ENCODE results near the gene PRKACA.
A peak's percentile ranks its signal among the peaks of the same experiment; 100 is the strongest.
"Not testable (repeated sequence)": the region's sequence is repeated elsewhere in the genome, so short reads cannot be mapped to it uniquely, and the experiment has no call there.

The PRKACA gene

GRCh38 chr19:14147797-14148605 lies 30.4 kb upstream of the PRKACA start:
- DNase-seq = no peak

GRCh38 chr19:14146789-14147216 lies 29.2 kb upstream of the PRKACA start:
- DNase-seq = no peak

DNA sequence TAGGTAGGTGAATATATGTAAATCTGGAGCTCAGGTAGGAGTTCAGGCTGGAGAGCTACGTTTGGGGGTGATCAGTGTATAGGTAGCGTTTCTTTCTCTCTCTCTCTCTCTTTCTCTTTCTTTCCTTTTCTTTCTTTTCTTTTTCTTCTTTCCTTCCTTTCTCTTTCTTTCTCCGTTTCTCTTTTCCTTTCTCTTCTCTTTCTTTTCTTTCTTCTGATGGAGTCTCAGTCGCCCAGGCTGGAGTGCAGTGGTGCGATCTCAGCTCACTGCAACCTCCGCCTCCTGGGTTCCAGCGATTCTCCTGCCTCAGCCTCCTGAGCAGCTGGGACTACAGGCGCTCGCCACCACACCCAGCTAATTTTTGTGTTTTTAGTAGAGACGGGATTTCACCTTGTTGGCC lies 28.6 kb upstream of the PRKACA start:
- not testable (repeated sequence) for DNase-seq

DNA sequence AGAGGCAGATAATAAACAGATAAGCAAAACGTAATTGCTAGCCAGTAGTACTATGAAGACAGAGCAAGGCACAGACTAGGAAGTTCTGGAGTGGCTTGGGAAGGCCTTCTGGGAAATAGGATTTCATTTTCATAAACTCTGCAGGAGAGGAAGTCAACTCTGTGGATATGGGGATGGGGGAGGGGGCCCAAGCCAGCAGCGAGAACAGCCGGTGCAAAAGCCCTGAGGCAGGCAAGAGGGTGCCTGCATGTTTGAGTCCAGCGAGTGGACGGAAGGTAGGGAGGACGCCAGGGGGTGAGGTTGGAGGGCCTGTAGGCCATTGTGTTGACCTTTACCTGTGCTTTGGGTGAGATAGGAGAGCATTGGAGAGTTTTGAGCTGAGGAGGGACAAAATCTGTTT lies 27.8 kb upstream of the PRKACA start:
- DNase-seq = no peak

- no peak for DNase-seq
These were observed 25.0 kb upstream of the PRKACA start for GRCh38 chr19:14142262-14143190.

- no peak for DNase-seq
These were observed 23.5 kb upstream of the PRKACA start for GRCh38 chr19:14141041-14141440.

DNA sequence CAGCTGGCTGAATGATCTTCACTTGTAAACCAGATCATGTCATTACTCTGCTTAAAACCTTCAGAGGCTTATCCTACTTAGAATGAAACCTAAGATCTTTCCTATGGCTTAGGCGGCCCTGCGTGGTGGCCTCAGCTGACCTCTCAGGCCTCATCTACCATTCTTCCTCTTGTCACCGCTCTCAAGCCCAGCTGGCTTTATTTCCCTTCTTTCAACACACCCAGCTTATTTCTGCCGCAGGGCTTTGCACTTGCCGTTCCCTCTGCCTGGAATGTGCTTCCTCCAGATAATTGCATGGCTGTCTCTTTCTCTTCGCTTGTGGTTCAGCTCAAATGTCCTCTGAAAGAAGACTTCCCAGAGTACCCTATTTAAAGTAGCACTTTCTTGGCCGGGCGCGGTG lies 22.4 kb upstream of the PRKACA start:
- DNase-seq = no peak

- no peak for DNase-seq
These were observed 21.2 kb upstream of the PRKACA start for GRCh38 chr19:14138576-14139265.

- peak; percentile 100 for DNase-seq
These were observed 19.1 kb upstream of the PRKACA start, which contains the start of gene ASF1B for GRCh38 chr19:14136509-14137281. Gene ASF1B, minus strand, starts transcription at chr19:14136589. Its CDS starts 133 bp downstream, at chr19:14136456.

DNA sequence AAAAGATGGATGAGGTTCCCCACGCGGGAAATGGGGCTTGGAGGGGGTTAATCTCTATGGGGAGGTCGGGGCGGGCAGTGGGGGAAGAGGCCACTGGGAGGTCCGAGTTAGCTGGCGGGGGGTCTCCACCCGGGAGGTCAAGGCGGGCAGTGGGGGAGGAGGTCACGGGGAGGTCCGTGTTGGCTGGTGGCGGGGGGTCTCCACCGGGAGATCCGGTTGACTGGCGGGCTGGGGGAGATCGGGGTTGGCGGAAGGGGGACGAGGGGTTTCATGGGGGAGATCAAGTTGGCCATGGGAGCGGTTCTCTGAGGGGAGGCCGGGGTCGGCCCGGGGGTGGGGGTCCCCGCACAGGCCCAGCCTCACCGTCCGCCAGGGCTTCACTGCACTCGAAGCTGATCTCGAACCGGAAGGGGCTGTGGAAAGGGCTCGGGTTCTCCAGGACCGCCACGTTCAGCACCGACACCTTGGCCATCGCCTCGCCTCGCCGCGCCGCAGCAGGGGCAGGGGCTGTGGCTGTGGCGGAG lies 18.5 kb upstream of the PRKACA start:
- no peak for DNase-seq

- no peak for DNase-seq
These were observed 17.8 kb upstream of the PRKACA start for GRCh38 chr19:14135355-14135754.

DNA sequence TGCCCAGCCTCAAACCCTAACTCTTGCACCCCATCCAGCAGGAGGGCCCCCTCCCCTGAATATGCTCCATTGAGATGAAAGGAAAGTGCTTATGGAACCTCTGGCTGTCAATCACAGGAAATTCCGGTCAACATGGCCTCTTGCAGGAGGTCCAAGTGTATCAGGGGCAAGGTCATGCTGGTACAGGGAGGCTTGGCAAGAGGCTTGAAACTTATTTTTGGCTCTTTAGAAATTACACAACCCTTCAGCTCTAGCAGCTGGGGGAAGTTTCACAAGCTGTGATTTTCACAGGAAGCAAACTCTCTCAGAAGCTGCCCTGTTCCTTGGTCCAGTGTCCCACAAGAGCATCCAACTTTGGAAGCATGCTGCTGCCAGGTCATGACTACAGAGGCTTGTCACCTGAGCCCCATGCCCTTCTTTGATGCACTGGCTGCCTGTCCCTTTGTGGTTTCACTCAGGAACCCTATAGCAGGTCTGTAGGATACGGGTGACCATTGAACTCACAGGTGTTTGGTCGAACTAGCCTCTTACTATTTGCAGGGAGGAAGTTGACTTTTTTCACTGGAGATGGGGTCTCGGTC lies 10.5 kb upstream of the PRKACA start:
- no peak for DNase-seq

DNA sequence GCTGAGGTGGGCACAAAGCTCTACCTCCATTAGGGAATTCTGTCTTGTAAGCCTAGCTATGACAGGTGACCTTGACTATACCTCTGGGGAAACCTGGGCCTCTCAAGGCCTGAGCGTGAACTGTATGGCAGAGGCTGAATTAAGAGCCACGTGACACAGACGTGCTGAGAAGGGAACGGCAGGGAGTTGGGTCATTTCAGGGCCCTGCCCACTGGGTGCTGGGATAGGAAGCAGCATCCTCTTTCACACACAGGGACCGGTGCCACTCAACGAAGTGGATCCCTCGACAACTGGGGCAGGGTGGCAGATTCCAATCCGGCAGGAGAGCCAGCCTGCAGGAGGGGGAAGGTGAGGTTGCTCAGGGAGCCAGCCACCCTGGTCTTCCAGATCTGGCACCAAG lies 9.6 kb upstream of the PRKACA start:
- DNase-seq = no peak

GRCh38 chr19:14122924-14123323 lies 5.4 kb upstream of the PRKACA start:
- no peak for DNase-seq

GRCh38 chr19:14120497-14120780 lies 2.9 kb upstream of the PRKACA start:
- DNase-seq = no peak

GRCh38 chr19:14119644-14120496 lies 2.3 kb upstream of the PRKACA start:
- DNase-seq = no peak

GRCh38 chr19:14119146-14119545 lies 1.6 kb upstream of the PRKACA start:
- DNase-seq = no peak

- DNase-seq = peak; percentile 39
These were observed 846 bp upstream of the PRKACA start for GRCh38 chr19:14118165-14119051.

DNA sequence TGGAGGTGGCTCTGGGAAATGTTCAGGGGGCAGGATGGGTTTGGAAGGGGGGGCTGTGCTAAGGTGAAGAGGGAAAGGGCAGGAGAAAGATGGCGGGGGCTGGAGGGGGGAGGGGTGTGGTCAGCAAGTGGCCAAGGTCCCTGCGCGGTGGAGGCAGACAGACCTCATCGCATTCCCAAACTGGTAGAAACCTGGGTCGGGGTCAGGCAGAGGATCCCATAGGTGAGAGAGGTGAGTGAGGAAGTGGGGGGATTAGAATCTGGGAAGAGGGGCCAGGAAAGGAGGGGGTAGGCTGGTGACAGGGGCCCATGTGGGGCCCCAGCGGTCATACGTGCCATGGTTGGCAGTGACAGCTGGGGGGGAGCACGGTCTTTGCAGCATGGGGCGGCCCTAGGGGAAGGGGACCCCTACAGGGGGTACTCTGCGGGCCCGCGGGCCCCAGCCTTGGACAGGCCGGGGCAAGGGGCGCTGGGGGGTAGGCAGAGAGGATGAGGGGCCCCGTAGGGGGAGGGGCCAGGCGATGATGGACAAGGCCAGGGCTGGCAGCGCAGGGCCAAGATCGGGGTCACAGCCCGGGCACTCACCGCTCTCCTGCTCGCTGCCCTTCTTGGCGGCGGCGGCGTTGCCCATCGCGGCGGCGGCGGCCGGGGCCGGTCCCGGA lies 514 bp downstream of the PRKACA start:
- DNase-seq = no peak

Data from NCI-H510A (cell line).